ENCODE results near the gene ASTN2.
A peak's percentile ranks its signal among the peaks of the same experiment; 100 is the strongest.

Gene ASTN2

GRCh38 chr9:116589392-116590354, 825.2 kb downstream of the ASTN2 start:
- DNase-seq, result peak; percentile 7

GRCh38 chr9:116587919-116588318, 826.9 kb downstream of the ASTN2 start:
- DNase-seq, result no peak

- DNase-seq, result no peak
Measured at GRCh38 chr9:116585896-116586295, 829.0 kb downstream of the ASTN2 start.

GRCh38 chr9:116585204-116585603, 829.7 kb downstream of the ASTN2 start:
- no peak for DNase-seq

- no peak for DNase-seq
Measured at GRCh38 chr9:116580853-116581252, 834.0 kb downstream of the ASTN2 start.

GRCh38 chr9:116576386-116576785, 838.5 kb downstream of the ASTN2 start:
- DNase-seq, result no peak

- DNase-seq, result no peak
Measured at GRCh38 chr9:116574027-116574679, 840.7 kb downstream of the ASTN2 start.

GRCh38 chr9:116572095-116572748, 842.6 kb downstream of the ASTN2 start:
- no peak for DNase-seq

GRCh38 chr9:116569111-116569510, 845.7 kb downstream of the ASTN2 start:
- no peak for DNase-seq

- no peak for DNase-seq
Measured at GRCh38 chr9:116566677-116567488, 848.0 kb downstream of the ASTN2 start.

- no peak for DNase-seq
Measured at GRCh38 chr9:116565986-116566385, 848.9 kb downstream of the ASTN2 start.

- DNase-seq, result no peak
Measured at GRCh38 chr9:116564266-116564793, 850.5 kb downstream of the ASTN2 start.

- no peak for DNase-seq
Measured at GRCh38 chr9:116558818-116559540, 855.9 kb downstream of the ASTN2 start.

- DNase-seq, result no peak
Measured at GRCh38 chr9:116558035-116558434, 856.8 kb downstream of the ASTN2 start.

- no peak for DNase-seq
Measured at GRCh38 chr9:116555556-116556155, 859.2 kb downstream of the ASTN2 start.

GRCh38 chr9:116555119-116555518, 859.7 kb downstream of the ASTN2 start:
- no peak for DNase-seq

- DNase-seq, result no peak
Measured at GRCh38 chr9:116550696-116551436, 864.0 kb downstream of the ASTN2 start.

GRCh38 chr9:116549786-116550660, 864.8 kb downstream of the ASTN2 start:
- DNase-seq, result no peak

GRCh38 chr9:116549061-116549664, 865.7 kb downstream of the ASTN2 start:
- no peak for DNase-seq
